ENCODE data around the gene XAGE3. TPM values are rescaled to one million over a fixed set of nuclear protein-coding genes. Genes with fewer than 3 reads are reported as not detected.

Gene XAGE3
- total RNA-seq, 2 donors from 2014 or later = not detected

- Mint-ChIP-seq H3K27me3 (ENCODE audit: insufficient read depth) (peaks cover 10% of the 10 kb centered on the region), H3K36me3 (ENCODE audit: low read depth) (no peaks in the 10 kb centered on the region), H3K4me3 (no peak overlapping the region), H3K9me3 (peaks cover 38% of the 10 kb centered on the region), H3K4me1 (no peaks in the 10 kb centered on the region), H3K27ac (no peak overlapping the region)
- no peak for TF ChIP-seq CTCF (conservative IDR thresholded peaks at IDR 0.05)
- no peak for DNase-seq
- H3K9ac ChIP-seq (ENCODE audit: extremely low read depth, low read length, poor library complexity, severe bottlenecking) = no peak overlapping the region
- no peaks in the 10 kb centered on the region for H3K4me1 ChIP-seq (ENCODE audit: control insufficient read depth, insufficient read depth, low read length)
- no peaks in the 10 kb centered on the region for H3K36me3 ChIP-seq (ENCODE audit: control insufficient read depth, insufficient read depth, low read length)
- no peaks in the 10 kb centered on the region for H3K9me3 ChIP-seq (ENCODE audit: control insufficient read depth, low read length)
- no peak overlapping the region for H3K27ac ChIP-seq (ENCODE audit: low read depth, low read length)
- no peaks in the 10 kb centered on the region for H3K27me3 ChIP-seq (ENCODE audit: control insufficient read depth, insufficient read depth, low read length, poor library complexity, severe bottlenecking)
- WGBS, 2 experiments (ENCODE audit: insufficient coverage in 1 of 2, insufficient read length in 1 of 2) = 90% methylated on average over 1 of the region's 2 CpGs; no CpG with 5 or more reads in 1 of the 2 experiments
- no peak overlapping the region for H3K4me3 ChIP-seq (ENCODE audit: low read length)
These were observed 28.7 kb downstream of the XAGE3 start for GRCh38 chrX:52839137-52839536.

- H3K4me3 Mint-ChIP-seq = no peak overlapping the region
- H3K9ac ChIP-seq (ENCODE audit: extremely low read depth, low read length, poor library complexity, severe bottlenecking) = no peak overlapping the region
- WGBS, 2 experiments (ENCODE audit: insufficient coverage in 1 of 2, insufficient read length in 1 of 2) = 43% methylated on average over 2 of the region's 3 CpGs; no CpG with 5 or more reads in 1 of the 2 experiments
- H3K4me3 ChIP-seq (ENCODE audit: low read length) = no peak overlapping the region
- no peaks in the 10 kb centered on the region for H3K4me1 ChIP-seq (ENCODE audit: control insufficient read depth, insufficient read depth, low read length)
- no peak for DNase-seq
- H3K4me1 Mint-ChIP-seq = no peaks in the 10 kb centered on the region
- H3K27ac ChIP-seq (ENCODE audit: low read depth, low read length) = no peak overlapping the region
- H3K9me3 ChIP-seq (ENCODE audit: control insufficient read depth, low read length) = no peaks in the 10 kb centered on the region
- peaks cover 59% of the 10 kb centered on the region for H3K9me3 Mint-ChIP-seq
- no peak for TF ChIP-seq CTCF (conservative IDR thresholded peaks at IDR 0.05)
- no peaks in the 10 kb centered on the region for H3K36me3 Mint-ChIP-seq (ENCODE audit: low read depth)
- no peak overlapping the region for H3K27ac Mint-ChIP-seq
- no peaks in the 10 kb centered on the region for H3K36me3 ChIP-seq (ENCODE audit: control insufficient read depth, insufficient read depth, low read length)
- H3K27me3 ChIP-seq (ENCODE audit: control insufficient read depth, insufficient read depth, low read length, poor library complexity, severe bottlenecking) = no peaks in the 10 kb centered on the region
- peaks cover 9% of the 10 kb centered on the region for H3K27me3 Mint-ChIP-seq (ENCODE audit: insufficient read depth)
These were observed 37.3 kb downstream of the XAGE3 start for GRCh38 chrX:52830551-52830950.

GRCh38 chrX:52824608-52825007 is 43.3 kb downstream of the XAGE3 start:
- Histone ChIP-seq H3K9me3 (ENCODE audit: control insufficient read depth, low read length) (no peaks in the 10 kb centered on the region), H3K27ac (ENCODE audit: low read depth, low read length) (no peak overlapping the region), H3K4me1 (ENCODE audit: control insufficient read depth, insufficient read depth, low read length) (no peaks in the 10 kb centered on the region), H3K9ac (ENCODE audit: extremely low read depth, low read length, poor library complexity, severe bottlenecking) (no peak overlapping the region), H3K36me3 (ENCODE audit: control insufficient read depth, insufficient read depth, low read length) (no peaks in the 10 kb centered on the region), H3K4me3 (ENCODE audit: low read length) (no peak overlapping the region), H3K27me3 (ENCODE audit: control insufficient read depth, insufficient read depth, low read length, poor library complexity, severe bottlenecking) (no peaks in the 10 kb centered on the region)
- Mint-ChIP-seq H3K9me3 (peaks cover 53% of the 10 kb centered on the region), H3K36me3 (ENCODE audit: low read depth) (no peaks in the 10 kb centered on the region), H3K27me3 (ENCODE audit: insufficient read depth) (peaks cover 6% of the 10 kb centered on the region), H3K4me1 (no peaks in the 10 kb centered on the region), H3K4me3 (no peak overlapping the region), H3K27ac (no peak overlapping the region)
- DNase-seq = no peak
- WGBS, 2 experiments (ENCODE audit: insufficient coverage in 1 of 2, insufficient read length in 1 of 2) = 40% methylated on average over 1 of the region's 2 CpGs; no CpG with 5 or more reads in 1 of the 2 experiments
- TF ChIP-seq CTCF (conservative IDR thresholded peaks at IDR 0.05) = no peak

Data from endodermal cell (in vitro differentiated cells).